Measurements from ENCODE around the gene SCD.

- TF ChIP-seq POLR2AphosphoS5 (IDR thresholded peaks at IDR 0.05), result no peak
- TF ChIP-seq POLR2A (IDR thresholded peaks at IDR 0.05), result no peak
- no peak for TF ChIP-seq CTCF (IDR thresholded peaks at IDR 0.05)
Observed at GRCh38 chr10:100347568-100348195, 649 bp downstream of the SCD start.

Measured in sigmoid colon (tissue), 4 donors.